Measurements from ENCODE around the gene SCIN. TPM values are rescaled to one million over a fixed set of nuclear protein-coding genes. Genes with fewer than 3 reads are reported as not detected.

Gene SCIN
- total and polyA plus RNA-seq, 11 donors: 0.01 to 1.7 (median 0.87) TPM; not detected in 5

DNA sequence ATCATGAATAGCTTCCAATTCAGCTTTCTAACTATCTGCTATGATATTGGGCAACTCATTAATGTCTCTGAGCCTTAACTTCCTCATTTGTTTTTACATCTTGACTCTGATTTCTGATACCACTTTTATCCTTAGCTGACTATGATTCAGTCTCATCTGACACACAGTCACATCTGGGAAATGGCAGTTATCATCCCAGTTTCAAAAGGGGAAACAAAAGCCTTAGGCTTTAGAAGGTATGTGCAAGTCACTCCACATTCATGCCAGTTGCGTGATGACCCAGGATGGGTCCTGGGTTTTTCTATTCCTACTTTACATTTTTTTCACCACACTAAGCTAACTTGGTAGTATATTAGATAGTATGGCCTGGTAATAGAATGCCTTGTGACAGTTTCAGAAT, 12.7 kb downstream of the SCIN start:
- ATAC-seq: no peak

GRCh38 chr7:12583922-12584321, 13.4 kb downstream of the SCIN start:
- no peak overlapping the region for H3K27ac ChIP-seq
- 79 to 85% (median 82%) methylated on average over 2 of the region's 2 CpGs for WGBS, 4 donors
- TF ChIP-seq CTCF (IDR thresholded peaks at IDR 0.05): no peak
- TF ChIP-seq POLR2A (IDR thresholded peaks at IDR 0.05): no peak
- no peak for ATAC-seq
- H3K27me3 ChIP-seq: no peaks in the 10 kb centered on the region
- H3K9me3 ChIP-seq: no peaks in the 10 kb centered on the region
- intact Hi-C loops (cut with DNase I): loop anchor here in 1 of 10 donors (10.0 kb wide), 1 partner anchor 61 kb away; no protein-coding TSS in a partner anchor
- DNase-seq: no peak
- peaks cover 0 to 30% (median 0%) of the 10 kb centered on the region in 12 donors for H3K4me1 ChIP-seq
- no peak overlapping the region for H3K4me3 ChIP-seq
- H3K36me3 ChIP-seq: no peaks in the 10 kb centered on the region

More for the DNA sequence above, 12.7 kb downstream of the SCIN start:
- TF ChIP-seq POLR2A (IDR thresholded peaks at IDR 0.05) (no peak), CTCF (IDR thresholded peaks at IDR 0.05) (no peak)
- no peaks in the 10 kb centered on the region for H3K9me3 ChIP-seq
- 90 to 100% (median 94%) methylated on average over 1 of the region's 1 CpG for WGBS, 4 donors
- intact Hi-C loops (cut with DNase I): loop anchor here in 1 of 10 donors (10.0 kb wide), 1 partner anchor 62 kb away; no protein-coding TSS in a partner anchor
- no peak overlapping the region for H3K27ac ChIP-seq
- H3K27me3 ChIP-seq: no peaks in the 10 kb centered on the region
- no peak overlapping the region for H3K4me3 ChIP-seq
- no peak for DNase-seq
- no peaks in the 10 kb centered on the region for H3K36me3 ChIP-seq
- H3K4me1 ChIP-seq: peaks cover 0 to 30% (median 0%) of the 10 kb centered on the region in 12 donors

GRCh38 chr7:12584930-12585329, 14.4 kb downstream of the SCIN start:
- peaks cover 0 to 30% (median 0%) of the 10 kb centered on the region in 12 donors for H3K4me1 ChIP-seq
- H3K27me3 ChIP-seq: no peaks in the 10 kb centered on the region
- no peak overlapping the region for H3K4me3 ChIP-seq
- no peaks in the 10 kb centered on the region for H3K36me3 ChIP-seq
- peak overlapping the region in 1 of 12 donors; percentile 24 for H3K27ac ChIP-seq
- no peak for DNase-seq
- TF ChIP-seq POLR2A (IDR thresholded peaks at IDR 0.05) (no peak), CTCF (IDR thresholded peaks at IDR 0.05) (no peak)
- intact Hi-C loops (cut with DNase I): loop anchor here in 1 of 10 donors (10.0 kb wide), 1 partner anchor 60 kb away; no protein-coding TSS in a partner anchor
- peak in 3 of 4 donors; percentile 36 to 70 (median 62) for ATAC-seq
- H3K9me3 ChIP-seq: no peaks in the 10 kb centered on the region
- WGBS, 4 donors: 71 to 78% (median 74%) methylated on average over 7 of the region's 7 CpGs

DNA sequence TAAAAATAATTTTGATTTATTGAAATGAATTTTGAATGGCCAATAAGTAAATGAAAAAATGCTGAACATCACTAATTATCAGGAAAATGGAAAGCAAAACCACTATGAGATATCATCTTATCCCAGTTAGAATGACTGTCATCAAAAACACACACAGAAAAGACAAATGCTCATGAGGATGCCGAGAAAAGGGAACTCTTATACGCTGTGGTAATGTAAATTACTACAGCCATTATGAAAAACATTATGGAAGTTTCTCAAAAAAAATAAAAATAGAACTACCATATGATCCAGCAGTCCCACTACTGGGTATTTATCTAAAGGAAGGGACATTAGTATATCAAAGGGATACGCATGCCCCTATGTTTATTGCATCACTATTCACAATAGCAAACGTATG, 15.8 kb downstream of the SCIN start:
- DNase-seq (no peak), ATAC-seq (no peak)
- H3K9me3 ChIP-seq: no peaks in the 10 kb centered on the region
- no peaks in the 10 kb centered on the region for H3K36me3 ChIP-seq
- intact Hi-C loops (cut with DNase I): loop anchor here in 1 of 10 donors (10.0 kb wide), 1 partner anchor 59 kb away; no protein-coding TSS in a partner anchor
- H3K4me3 ChIP-seq: no peak overlapping the region
- 85 to 89% (median 87%) methylated on average over 4 of the region's 4 CpGs for WGBS, 4 donors
- H3K27ac ChIP-seq: no peak overlapping the region
- H3K27me3 ChIP-seq: no peaks in the 10 kb centered on the region
- TF ChIP-seq POLR2A (IDR thresholded peaks at IDR 0.05) (no peak), CTCF (IDR thresholded peaks at IDR 0.05) (no peak)
- peaks cover 0 to 27% (median 0%) of the 10 kb centered on the region in 12 donors for H3K4me1 ChIP-seq
